Measurements from ENCODE around the gene CDH4.

DNA sequence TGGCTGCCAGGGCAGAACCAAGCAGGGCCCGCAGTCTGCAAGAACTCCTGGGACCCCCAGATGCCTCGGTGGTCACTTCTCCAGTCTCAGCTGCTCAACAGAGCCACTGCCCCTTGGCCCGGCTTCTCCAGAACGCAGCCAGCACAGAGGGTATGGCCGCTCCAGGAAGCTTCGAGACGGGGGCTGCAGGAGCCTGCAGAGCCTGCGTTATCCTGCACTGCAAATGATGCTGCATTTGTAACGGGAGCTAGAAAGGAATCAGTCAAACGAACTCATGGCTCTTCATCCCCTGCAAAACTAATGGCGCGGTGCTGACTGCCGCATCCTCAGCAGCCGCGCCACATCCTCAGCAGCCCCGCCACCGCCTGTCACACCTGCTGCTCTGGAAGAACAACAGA, 558.7 kb downstream of the CDH4 start:
- no peak for TF ChIP-seq YY1 (IDR thresholded peaks at IDR 0.05; ENCODE audit: low read depth)
- TF ChIP-seq RAD21 (IDR thresholded peaks at IDR 0.05; ENCODE audit: low read depth): no peak

All from Ishikawa (cell line).